Measurements from ENCODE around the gene GRAP2.
A peak's percentile ranks its signal among the peaks of the same experiment; 100 is the strongest.
"Not testable (repeated sequence)": the region's sequence is repeated elsewhere in the genome, so short reads cannot be mapped to it uniquely, and the experiment has no call there.

Gene GRAP2

DNA sequence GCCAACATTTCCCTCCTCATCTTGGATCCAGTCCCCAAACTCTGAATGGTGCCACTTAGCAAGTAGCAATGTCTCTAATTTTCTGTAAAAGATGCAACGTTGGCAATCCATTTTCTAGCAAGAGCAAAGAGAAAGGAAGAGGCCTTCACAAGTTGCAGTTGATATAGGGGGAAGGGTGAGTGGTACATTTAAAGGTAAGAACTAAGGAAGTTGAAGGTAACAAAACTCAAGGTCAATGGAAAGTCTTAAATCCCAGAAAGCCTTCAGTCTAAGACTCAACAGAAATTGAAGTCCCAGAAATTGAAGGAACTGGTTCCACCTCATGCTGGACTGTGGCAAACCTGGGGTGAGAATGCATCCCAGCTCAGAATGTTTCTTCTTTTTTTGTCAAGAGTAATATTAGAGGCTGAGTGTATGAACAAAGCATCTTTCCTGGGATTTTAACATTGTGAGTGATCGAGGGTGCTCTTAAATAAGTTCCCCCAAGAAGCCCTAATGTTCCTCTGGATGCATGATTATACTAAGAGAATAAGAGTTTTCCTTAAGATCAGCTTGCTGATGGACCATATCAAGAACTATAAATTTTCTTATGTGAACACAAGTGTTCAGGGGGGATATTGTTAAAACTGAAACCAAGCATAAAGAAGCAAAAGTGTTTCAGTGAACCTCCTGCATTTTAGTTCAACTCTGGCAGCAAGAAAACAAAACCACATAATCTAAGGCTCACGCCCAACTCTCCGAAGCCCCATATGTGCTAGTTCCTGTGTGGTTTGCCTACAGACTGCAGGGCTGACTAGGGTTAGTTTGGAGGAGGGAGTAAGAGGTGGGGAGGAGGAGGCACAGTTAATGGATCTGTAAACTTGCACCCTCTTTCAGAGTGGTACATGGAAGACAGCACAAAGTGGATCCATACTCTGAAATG, at the start of gene GRAP2:
GRAP2 (plus strand) TSS at position 779 of the 922 bp plus-strand sequence. CDS start 46,023 bp downstream, outside the sequence.
- DNase-seq = peak; percentile 9

GRCh38 chr22:39851606-39852315, 49.1 kb upstream of the GRAP2 start:
- no peak for DNase-seq

- no peak for DNase-seq
Observed at GRCh38 chr22:39852799-39853198, 48.1 kb upstream of the GRAP2 start.

DNA sequence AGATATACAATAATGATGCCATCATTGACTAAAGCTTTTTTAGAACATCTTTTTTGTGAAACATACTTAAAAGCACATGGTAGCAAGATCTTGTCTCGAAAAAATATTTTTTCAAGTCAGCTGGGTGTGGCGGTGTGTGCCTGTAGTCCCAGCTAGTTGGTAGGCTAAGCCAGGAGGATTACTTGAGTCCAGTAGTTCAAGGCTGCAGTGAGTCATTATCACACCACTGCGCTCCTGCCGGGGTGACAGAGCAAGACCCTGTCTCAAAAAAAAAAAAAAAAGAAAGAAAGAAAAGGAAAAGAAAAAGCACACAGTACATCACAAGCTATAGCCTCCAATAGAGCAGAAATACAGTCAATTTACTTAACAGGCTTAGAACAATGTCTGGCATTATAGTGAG, 44.3 kb upstream of the GRAP2 start:
- no peak for DNase-seq

GRCh38 chr22:39859903-39860588, 40.8 kb upstream of the GRAP2 start:
- DNase-seq = no peak

DNA sequence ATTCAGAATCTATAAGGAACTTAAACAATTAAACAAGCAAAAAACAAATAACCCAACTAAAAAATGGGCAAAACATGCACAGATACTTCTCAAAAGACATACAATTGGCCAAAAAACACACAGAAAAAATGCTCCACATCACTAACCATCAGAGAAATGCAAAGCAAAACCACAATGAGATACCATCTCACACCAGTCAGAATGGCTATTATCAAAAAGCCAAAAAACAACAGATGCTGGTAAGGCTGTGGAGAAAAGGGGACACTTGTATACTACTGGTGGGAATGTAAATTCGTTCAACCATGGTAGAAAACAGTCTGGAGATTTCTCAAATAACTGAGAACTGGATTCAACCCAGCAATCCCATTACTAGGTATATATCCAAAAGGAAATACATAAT, 32.1 kb upstream of the GRAP2 start:
- DNase-seq = no peak

DNA sequence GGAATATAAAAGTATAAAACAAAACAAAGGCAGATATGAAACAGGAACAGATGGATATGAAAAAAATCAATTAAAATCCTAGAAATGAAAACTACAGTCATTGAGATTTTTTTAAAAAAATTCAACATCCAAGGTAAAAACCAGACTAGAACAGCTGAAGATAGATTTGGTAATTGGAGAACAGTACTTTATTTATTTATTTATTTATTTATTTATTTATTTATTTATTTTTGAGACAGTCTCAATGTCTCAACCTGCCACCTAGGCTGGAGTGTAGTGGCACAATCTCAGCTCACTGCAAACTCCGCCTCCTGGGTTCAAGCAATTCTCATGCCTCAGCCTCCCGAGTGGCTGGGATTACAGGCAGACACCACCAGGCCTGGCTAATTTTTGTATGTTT, 31.1 kb upstream of the GRAP2 start:
- DNase-seq = not testable (repeated sequence)

- no peak for DNase-seq
Observed at GRCh38 chr22:39871008-39871798, 29.7 kb upstream of the GRAP2 start.

- no peak for DNase-seq
Observed at GRCh38 chr22:39872548-39872947, 28.3 kb upstream of the GRAP2 start.

DNA sequence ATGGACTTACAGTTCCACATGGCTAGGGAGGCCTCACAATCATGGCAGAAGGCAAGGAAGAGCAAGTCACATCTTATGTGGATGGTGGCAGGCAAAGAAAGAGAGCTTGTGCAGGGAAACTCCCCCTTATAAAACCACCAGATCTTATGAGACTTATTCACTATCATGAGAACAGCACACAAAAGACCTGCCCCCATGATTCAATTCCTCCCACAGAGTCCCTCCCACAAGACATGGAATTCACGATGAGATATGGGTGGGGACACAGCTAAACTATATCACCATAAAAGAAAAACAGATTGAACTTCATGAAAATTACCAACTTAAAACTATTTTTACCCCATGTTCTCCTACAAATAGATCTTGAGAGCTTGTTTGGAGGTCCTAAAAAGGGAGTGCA, 26.9 kb upstream of the GRAP2 start:
- DNase-seq = no peak

DNA sequence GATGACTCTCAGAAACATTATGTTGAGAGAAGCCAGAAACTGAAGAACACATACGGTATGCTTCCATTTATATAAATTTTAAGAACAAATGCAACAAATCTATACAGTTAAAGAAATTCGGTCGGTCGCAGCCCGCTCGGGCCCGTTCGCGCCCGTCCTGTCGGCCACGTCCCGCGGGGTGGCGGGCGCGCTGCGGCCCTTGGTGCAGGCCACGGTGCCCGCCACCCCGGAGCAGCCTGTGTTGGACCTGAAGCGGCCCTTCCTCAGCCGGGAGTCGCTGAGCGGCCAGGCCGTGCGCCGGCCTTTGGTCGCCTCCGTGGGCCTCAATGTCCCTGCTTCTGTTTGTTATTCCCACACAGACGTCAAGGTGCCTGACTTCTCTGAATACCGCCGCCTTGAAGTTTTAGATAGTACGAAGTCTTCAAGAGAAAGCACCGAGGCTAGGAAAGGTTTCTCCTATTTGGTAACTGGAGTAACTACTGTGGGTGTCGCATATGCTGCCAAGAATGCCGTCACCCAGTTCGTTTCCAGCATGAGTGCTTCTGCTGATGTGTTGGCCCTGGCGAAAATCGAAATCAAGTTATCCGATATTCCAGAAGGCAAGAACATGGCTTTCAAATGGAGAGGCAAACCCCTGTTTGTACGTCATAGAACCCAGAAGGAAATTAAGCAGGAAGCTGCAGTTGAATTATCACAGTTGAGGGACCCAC, 25.6 kb upstream of the GRAP2 start:
- not testable (repeated sequence) for DNase-seq

GRCh38 chr22:39877079-39877845, 23.6 kb upstream of the GRAP2 start:
- DNase-seq = no peak

GRCh38 chr22:39880722-39881121, 20.2 kb upstream of the GRAP2 start:
- DNase-seq = no peak

- DNase-seq = no peak
Observed at GRCh38 chr22:39883057-39883456, 17.8 kb upstream of the GRAP2 start.

GRCh38 chr22:39889924-39890323, 11.0 kb upstream of the GRAP2 start:
- not testable (repeated sequence) for DNase-seq

DNA sequence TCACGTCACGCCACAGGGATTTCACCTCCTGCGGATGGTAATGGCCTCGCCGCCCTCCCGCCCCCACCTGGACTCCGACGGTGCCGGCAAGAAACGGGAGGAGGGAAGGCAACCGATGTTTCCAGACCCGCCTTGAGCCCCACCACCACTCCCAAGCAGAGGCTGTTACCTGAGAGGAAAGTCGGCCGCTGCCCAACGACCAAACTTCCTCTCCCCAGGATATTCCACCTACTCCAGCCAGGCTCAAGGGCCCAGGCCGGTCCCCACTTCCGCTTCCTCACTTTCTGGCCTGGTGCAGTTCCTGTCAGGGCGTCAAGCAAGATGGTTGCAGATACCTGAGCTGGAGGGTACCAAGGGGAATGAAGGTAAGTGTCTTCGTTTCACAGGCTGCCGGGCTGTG, 7.4 kb upstream of the GRAP2 start, which contains the start of gene ENTHD1:
ENTHD1 (minus strand) TSS at position 235 of the 400 bp plus-strand sequence. CDS start 6,012 bp downstream, outside the sequence.
- no peak for DNase-seq

DNA sequence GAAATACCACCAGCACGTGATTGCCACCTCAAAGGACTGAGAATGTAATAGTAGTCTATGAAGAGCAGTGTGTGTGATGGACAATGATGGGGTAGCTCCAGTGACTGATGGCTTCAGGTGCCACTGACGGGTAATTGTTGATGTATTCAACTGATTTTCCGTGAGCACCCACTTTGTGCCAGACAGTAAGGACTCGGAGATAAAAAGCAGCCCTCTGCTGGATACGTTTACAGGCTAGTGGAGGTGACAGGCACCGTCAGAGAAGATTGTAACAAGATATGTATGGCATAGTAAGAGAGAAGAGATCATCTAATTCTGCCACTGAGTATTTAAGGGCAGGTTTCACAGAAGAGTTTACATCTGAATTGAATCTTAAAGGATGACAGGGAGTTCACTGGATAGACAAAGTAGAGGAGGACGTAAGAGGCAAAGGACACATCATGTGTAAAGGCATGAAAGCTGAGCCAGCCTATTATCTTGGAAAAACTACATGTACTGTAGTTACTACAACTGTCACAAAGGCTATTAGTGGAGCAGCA, 6.3 kb upstream of the GRAP2 start:
- DNase-seq = no peak

GRCh38 chr22:39895682-39896081, 5.2 kb upstream of the GRAP2 start:
- no peak for DNase-seq

DNA sequence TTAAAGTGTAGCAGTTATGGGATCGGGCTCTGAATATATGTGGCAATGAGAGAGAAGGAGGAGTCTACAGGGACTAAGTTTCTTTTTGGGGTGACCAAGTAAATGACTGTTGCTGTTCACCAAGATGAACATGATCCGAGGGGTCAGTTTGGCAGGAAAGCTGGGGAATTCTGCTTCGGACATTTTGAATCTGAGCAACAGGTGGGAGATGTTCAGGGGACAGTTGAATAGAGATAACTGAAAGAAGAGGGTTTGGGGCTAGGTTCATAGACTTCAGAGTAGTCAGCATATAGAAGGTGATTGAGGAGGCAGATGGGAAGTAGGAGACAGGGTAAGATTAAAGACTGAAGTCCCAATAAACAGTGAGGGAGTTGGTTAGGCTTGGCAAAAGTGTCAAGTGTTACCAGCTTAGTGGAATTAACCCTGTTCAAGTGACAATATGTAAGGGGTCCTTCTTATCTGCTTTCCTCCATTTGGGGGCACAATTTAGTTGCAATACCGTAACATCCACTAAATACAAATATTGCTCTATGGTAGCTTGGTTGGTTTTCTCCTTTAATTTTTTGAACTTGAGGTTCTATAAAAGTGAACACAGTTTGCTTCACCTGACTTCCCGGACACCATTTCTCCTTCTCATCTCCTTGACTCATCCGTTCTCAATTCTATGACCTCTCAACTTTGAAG, 4.4 kb upstream of the GRAP2 start:
- no peak for DNase-seq

GRCh38 chr22:39897841-39898240, 3.0 kb upstream of the GRAP2 start:
- no peak for DNase-seq

Measured in SIG-M5 (cell line).